Measurements from ENCODE around the gene C8B. TPM values are rescaled to one million over a fixed set of nuclear protein-coding genes. Genes with fewer than 3 reads are reported as not detected.

The C8B gene
- total and polyA plus RNA-seq, 2 experiments from 2014 or later: not detected

DNA sequence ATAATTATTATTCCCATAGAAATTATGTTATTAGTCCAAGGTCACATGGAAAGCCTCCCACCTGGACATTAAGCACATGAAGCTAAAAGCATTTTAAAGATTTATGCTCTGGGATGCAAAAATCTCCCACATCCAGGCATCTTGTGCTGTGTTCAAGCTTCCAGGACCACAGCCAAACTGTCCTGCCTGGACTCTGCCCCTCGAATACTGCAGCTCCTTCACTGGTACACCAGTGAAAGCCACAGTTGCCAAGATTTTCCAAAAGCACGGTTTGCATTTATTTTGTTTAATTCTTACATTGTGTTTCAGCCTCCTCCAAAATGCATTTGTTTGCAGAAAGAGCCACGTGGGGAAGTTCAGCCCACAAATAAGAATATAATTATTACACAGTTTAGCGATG lies 38.6 kb downstream of the C8B start (continued):
- TF ChIP-seq REST (IDR thresholded peaks at IDR 0.05; ENCODE audit: unreplicated experiment): no peak
- no peak for TF ChIP-seq STAT1 (IDR thresholded peaks at IDR 0.05; ENCODE audit: unreplicated experiment)
- TF ChIP-seq ZNF331 (CRISPR knock-in tag; IDR thresholded peaks at IDR 0.05; ENCODE audit: low read depth): no peak
- TF ChIP-seq EZH2 (IDR thresholded peaks at IDR 0.05; ENCODE audit: low read depth, unreplicated experiment): no peak

DNA sequence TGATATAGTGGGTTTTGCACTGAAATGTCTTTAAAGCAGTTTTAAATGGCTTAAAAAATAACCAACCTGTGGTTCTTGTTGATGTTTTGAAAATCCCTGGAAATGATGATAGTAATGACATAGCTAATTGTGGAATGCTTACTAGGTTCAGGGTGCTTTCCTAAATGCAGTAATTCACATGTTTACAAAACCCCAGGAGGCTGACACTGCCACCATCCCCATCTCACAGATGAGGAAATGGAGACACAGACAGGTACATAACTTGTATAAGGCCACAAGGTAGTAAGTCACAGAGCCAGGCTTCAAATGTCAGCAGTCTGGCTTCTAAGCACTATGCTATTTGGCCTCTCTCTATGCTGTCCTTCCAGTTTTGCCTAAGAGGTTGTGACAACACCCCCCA lies 40.6 kb downstream of the C8B start:
- Histone ChIP-seq H3K36me3 (ENCODE audit: insufficient read depth) (no peaks in the 10 kb centered on the region), H4K20me1 (replicated peaks; ENCODE audit: insufficient read depth) (no peaks in the 10 kb centered on the region), H3K9me2 (ENCODE audit: insufficient read depth) (no peaks in the 10 kb centered on the region), H3K4me2 (no peak overlapping the region), H3K27ac (ENCODE audit: low read depth) (no peak overlapping the region), H3K4me3 (no peak overlapping the region), H2AFZ (no peak overlapping the region), H3F3A (replicated peaks; ENCODE audit: low read depth) (no peaks in the 10 kb centered on the region), H3K4me1 (ENCODE audit: insufficient read depth) (0 out of 2 replicates have a peak, but pooled peaks cover 6% of the 10 kb centered on the region), H3K79me2 (replicated peaks; ENCODE audit: insufficient read depth) (no peaks in the 10 kb centered on the region), H3K27me3 (ENCODE audit: insufficient read depth) (no peaks in the 10 kb centered on the region)
- ATAC-seq (no peak; the same call in 2 of the 3 replicates), DNase-seq (ENCODE audit: low spot score) (no peak)
- Mint-ChIP-seq H3K27me3 (ENCODE audit: insufficient read depth, low read depth, poor library complexity) (peaks cover 1% of the 10 kb centered on the region), H3K9me3 (no peaks in the 10 kb centered on the region), H3K4me3 (no peak overlapping the region), H3K4me1 (peaks cover 9% of the 10 kb centered on the region; the same call in 2 of the 3 replicates), H3K27ac (no peak overlapping the region), H3K36me3 (ENCODE audit: low read depth) (no peaks in the 10 kb centered on the region)
- TF ChIP-seq ZNF331 (CRISPR knock-in tag; IDR thresholded peaks at IDR 0.05; ENCODE audit: low read depth) (no peak), ETS1 (IDR thresholded peaks at IDR 0.05) (no peak), EZH2phosphoT487 (IDR thresholded peaks at IDR 0.05; ENCODE audit: unreplicated experiment) (no peak), POLR2AphosphoS5 (IDR thresholded peaks at IDR 0.05; ENCODE audit: low read depth) (no peak), JUNB (IDR thresholded peaks at IDR 0.05; ENCODE audit: unreplicated experiment) (no peak), STAT1 (IDR thresholded peaks at IDR 0.05; ENCODE audit: unreplicated experiment) (no peak), ZNF114 (CRISPR knock-in tag; IDR thresholded peaks at IDR 0.05) (no peak), CTCF (conservative IDR thresholded peaks at IDR 0.05; ENCODE audit: low read depth in 2 of 2) (no peak), NANOG (IDR thresholded peaks at IDR 0.05; ENCODE audit: borderline replicate concordance) (no peak), CREB1 (CRISPR knock-in tag; IDR thresholded peaks at IDR 0.05; ENCODE audit: low read depth) (no peak), EZH2 (IDR thresholded peaks at IDR 0.05; ENCODE audit: low read depth, unreplicated experiment) (no peak)
- TF ChIP-seq, protein P1, sequence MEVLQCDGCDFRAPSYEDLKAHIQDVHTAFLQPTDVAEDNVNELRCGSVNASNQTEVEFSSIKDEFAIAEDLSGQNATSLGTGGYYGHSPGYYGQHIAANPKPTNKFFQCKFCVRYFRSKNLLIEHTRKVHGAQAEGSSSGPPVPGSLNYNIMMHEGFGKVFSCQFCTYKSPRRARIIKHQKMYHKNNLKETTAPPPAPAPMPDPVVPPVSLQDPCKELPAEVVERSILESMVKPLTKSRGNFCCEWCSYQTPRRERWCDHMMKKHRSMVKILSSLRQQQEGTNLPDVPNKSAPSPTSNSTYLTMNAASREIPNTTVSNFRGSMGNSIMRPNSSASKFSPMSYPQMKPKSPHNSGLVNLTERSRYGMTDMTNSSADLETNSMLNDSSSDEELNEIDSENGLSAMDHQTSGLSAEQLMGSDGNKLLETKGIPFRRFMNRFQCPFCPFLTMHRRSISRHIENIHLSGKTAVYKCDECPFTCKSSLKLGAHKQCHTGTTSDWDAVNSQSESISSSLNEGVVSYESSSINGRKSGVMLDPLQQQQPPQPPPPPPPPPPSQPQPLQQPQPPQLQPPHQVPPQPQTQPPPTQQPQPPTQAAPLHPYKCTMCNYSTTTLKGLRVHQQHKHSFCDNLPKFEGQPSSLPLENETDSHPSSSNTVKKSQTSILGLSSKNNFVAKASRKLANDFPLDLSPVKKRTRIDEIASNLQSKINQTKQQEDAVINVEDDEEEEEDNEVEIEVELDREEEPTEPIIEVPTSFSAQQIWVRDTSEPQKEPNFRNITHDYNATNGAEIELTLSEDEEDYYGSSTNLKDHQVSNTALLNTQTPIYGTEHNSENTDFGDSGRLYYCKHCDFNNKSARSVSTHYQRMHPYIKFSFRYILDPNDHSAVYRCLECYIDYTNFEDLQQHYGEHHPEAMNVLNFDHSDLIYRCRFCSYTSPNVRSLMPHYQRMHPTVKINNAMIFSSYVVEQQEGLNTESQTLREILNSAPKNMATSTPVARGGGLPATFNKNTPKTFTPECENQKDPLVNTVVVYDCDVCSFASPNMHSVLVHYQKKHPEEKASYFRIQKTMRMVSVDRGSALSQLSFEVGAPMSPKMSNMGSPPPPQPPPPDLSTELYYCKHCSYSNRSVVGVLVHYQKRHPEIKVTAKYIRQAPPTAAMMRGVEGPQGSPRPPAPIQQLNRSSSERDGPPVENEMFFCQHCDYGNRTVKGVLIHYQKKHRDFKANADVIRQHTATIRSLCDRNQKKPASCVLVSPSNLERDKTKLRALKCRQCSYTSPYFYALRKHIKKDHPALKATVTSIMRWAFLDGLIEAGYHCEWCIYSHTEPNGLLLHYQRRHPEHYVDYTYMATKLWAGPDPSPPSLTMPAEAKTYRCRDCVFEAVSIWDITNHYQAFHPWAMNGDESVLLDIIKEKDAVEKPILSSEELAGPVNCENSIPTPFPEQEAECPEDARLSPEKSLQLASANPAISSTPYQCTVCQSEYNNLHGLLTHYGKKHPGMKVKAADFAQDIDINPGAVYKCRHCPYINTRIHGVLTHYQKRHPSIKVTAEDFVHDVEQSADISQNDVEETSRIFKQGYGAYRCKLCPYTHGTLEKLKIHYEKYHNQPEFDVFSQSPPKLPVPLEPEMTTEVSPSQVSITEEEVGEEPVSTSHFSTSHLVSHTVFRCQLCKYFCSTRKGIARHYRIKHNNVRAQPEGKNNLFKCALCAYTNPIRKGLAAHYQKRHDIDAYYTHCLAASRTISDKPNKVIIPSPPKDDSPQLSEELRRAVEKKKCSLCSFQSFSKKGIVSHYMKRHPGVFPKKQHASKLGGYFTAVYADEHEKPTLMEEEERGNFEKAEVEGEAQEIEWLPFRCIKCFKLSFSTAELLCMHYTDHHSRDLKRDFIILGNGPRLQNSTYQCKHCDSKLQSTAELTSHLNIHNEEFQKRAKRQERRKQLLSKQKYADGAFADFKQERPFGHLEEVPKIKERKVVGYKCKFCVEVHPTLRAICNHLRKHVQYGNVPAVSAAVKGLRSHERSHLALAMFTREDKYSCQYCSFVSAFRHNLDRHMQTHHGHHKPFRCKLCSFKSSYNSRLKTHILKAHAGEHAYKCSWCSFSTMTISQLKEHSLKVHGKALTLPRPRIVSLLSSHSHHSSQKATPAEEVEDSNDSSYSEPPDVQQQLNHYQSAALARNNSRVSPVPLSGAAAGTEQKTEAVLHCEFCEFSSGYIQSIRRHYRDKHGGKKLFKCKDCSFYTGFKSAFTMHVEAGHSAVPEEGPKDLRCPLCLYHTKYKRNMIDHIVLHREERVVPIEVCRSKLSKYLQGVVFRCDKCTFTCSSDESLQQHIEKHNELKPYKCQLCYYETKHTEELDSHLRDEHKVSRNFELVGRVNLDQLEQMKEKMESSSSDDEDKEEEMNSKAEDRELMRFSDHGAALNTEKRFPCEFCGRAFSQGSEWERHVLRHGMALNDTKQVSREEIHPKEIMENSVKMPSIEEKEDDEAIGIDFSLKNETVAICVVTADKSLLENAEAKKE (CRISPR knock-in tag; IDR thresholded peaks at IDR 0.05): no peak

All from GM23338 (cell line).